ENCODE results near the gene SMG9. TPM values are rescaled to one million over a fixed set of nuclear protein-coding genes. Genes with fewer than 3 reads are reported as not detected.

Gene SMG9
- total RNA-seq, 2 experiments from 2014 or later = 69.1 to 71.0 TPM

GRCh38 chr19:43748685-43749084, 6.1 kb downstream of the SMG9 start:
- CTCF ChIA-PET = no interaction called here
- peaks cover 67% of the 10 kb centered on the region for H3K36me3 Mint-ChIP-seq (ENCODE audit: low read depth)

GRCh38 chr19:43748205-43748594, 6.6 kb downstream of the SMG9 start:
- POLR2A ChIA-PET = no interaction called here
- H3K27me3 Mint-ChIP-seq = no peaks in the 10 kb centered on the region
- DNase-seq = no peak
- CTCF ChIA-PET = interaction anchor here (1.4 kb wide), 1 partner anchor 61 kb away, joined by 4 read pairs; no protein-coding TSS in a partner anchor
- no peak overlapping the region for H3K27ac Mint-ChIP-seq
- H3K4me1 Mint-ChIP-seq = peaks cover 27% of the 10 kb centered on the region
- no peaks in the 10 kb centered on the region for H3K9me3 Mint-ChIP-seq
- peaks cover 69% of the 10 kb centered on the region for H3K36me3 Mint-ChIP-seq (ENCODE audit: low read depth)
- no peak overlapping the region for H3K4me3 Mint-ChIP-seq

More at GRCh38 chr19:43748685-43749084, 6.1 kb downstream of the SMG9 start:
- Mint-ChIP-seq H3K27me3 (no peaks in the 10 kb centered on the region), H3K4me3 (no peak overlapping the region), H3K27ac (no peak overlapping the region), H3K4me1 (peaks cover 32% of the 10 kb centered on the region), H3K9me3 (no peaks in the 10 kb centered on the region)
- no peak for DNase-seq
- POLR2A ChIA-PET = no interaction called here

DNA sequence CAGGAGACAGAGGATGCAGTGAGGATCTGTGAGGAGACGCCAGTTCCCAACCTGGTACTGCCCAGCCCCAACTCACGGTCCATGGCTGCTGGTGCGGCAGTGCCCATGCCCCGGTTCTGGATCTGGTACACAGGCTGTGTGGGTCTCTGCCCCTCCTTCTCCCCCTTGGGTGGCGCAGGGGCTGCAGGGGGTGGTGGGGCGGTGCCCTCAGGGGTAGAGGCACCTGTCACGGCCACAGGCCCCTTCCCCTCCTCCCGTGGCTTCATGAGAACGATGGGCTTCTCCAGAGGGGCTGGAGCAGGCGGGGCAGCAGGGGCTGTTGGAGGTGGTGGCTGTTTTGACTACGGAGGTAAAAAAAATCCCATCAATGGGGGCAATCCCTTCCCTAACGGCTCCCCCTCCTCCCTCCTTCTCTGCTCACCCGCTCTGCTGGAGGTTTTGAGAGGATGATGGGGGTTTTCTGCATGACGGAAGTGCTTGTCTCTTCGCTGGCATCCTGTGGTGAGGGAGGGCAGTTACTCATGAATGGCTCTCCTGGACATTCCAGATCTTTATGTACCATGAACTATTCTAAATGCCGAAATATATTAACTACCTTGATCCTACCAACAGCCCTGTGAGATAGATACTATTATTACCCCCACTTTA, 7.1 kb downstream of the SMG9 start:
- H3K36me3 Mint-ChIP-seq (ENCODE audit: low read depth) = peaks cover 69% of the 10 kb centered on the region
- no peak overlapping the region for H3K4me3 Mint-ChIP-seq
- no peaks in the 10 kb centered on the region for H3K9me3 Mint-ChIP-seq
- DNase-seq = no peak
- peaks cover 22% of the 10 kb centered on the region for H3K4me1 Mint-ChIP-seq
- H3K27me3 Mint-ChIP-seq = no peaks in the 10 kb centered on the region
- ChIA-PET POLR2A (no interaction called here), CTCF (interaction anchor here (0.6 to 1.4 kb wide), 2 partner anchors 62 to 268 kb away, joined by 4 read pairs; no protein-coding TSS in a partner anchor)
- H3K27ac Mint-ChIP-seq = no peak overlapping the region

DNA sequence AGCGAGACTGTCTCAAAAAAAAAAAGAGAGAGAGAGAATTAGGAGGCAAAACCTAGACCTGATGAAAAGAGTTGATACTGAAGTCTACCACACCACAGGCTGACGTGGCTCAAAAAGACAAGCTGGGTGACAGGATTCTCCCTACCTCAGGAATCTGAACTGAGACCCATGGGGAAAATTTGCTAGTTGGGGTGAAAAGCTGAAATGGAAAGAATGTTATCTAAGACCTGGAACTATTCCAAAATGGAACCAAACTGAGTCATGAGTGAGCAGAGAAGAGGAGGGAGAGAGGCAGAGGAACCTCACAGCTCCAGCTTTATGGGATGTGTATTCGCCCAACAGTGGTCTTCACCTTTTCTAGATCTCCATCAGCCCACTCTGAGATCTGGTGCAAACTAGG, 11.7 kb downstream of the SMG9 start:
- no peak overlapping the region for H3K27ac Mint-ChIP-seq
- no peaks in the 10 kb centered on the region for H3K9me3 Mint-ChIP-seq
- POLR2A ChIA-PET = no interaction called here
- no peaks in the 10 kb centered on the region for H3K27me3 Mint-ChIP-seq
- peaks cover 22% of the 10 kb centered on the region for H3K4me1 Mint-ChIP-seq
- H3K36me3 Mint-ChIP-seq (ENCODE audit: low read depth) = peaks cover 67% of the 10 kb centered on the region
- CTCF ChIA-PET = interaction anchor here (0.9 to 1.2 kb wide), 3 partner anchors 22 to 45 kb away, joined by 3 to 4 read pairs (median 3); no protein-coding TSS in a partner anchor
- no peak overlapping the region for H3K4me3 Mint-ChIP-seq
- no peak for DNase-seq

GRCh38 chr19:43741075-43741825, 13.5 kb downstream of the SMG9 start:
- Mint-ChIP-seq H3K36me3 (ENCODE audit: low read depth) (peaks cover 70% of the 10 kb centered on the region), H3K4me1 (peaks cover 20% of the 10 kb centered on the region), H3K27ac (no peak overlapping the region), H3K4me3 (no peak overlapping the region), H3K27me3 (no peaks in the 10 kb centered on the region), H3K9me3 (no peaks in the 10 kb centered on the region)
- ChIA-PET POLR2A (no interaction called here), CTCF (interaction anchor here (0.6 to 0.9 kb wide), 2 partner anchors 10 to 1354 kb away, joined by 3 read pairs; no protein-coding TSS in a partner anchor)
- DNase-seq = no peak

DNA sequence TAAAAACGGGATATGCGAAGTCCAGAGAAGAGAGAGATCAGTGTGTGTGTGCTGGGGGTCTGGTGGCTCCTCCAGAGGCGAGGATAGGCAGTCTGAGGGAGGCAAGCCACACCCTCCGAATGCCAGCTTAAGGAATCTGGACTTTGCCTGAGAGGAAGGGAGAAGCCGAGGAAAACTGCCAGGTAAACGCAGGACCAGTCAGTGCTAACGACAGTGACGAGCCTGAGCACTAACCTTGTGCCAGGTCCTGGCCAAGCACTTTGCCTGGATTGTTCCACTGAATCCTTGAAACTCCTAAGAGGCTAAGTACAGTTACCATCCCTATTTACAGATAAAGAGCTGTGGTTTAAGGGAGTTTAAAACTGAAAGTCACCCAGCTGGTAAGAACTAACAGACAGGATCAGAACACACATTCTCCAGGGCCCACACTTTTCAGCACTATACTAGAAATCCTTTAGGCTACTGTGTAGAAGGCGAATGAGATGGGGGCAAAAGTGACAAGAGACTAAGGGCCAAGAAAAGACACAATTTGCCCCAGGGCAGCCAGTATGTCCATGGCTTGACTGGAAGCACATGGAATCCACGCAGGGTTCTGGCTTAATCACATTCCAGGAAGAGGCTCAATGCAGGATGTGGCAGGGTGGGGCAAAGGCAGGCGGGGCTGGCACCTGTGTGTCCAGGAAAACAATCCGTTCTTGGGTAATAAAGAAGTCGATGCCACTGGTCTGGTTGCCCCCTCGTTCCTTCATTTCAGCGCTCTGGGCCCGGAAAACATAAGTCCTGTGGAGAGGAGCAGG, 15.1 kb downstream of the SMG9 start:
- ChIA-PET POLR2A (no interaction called here), CTCF (no interaction called here)
- H3K4me1 Mint-ChIP-seq = peaks cover 16% of the 10 kb centered on the region
- DNase-seq = no peak
- peak overlapping the region; percentile 47 for H3K27ac Mint-ChIP-seq
- H3K36me3 Mint-ChIP-seq (ENCODE audit: low read depth) = peaks cover 71% of the 10 kb centered on the region
- no peaks in the 10 kb centered on the region for H3K27me3 Mint-ChIP-seq
- no peak overlapping the region for H3K4me3 Mint-ChIP-seq
- no peaks in the 10 kb centered on the region for H3K9me3 Mint-ChIP-seq

DNA sequence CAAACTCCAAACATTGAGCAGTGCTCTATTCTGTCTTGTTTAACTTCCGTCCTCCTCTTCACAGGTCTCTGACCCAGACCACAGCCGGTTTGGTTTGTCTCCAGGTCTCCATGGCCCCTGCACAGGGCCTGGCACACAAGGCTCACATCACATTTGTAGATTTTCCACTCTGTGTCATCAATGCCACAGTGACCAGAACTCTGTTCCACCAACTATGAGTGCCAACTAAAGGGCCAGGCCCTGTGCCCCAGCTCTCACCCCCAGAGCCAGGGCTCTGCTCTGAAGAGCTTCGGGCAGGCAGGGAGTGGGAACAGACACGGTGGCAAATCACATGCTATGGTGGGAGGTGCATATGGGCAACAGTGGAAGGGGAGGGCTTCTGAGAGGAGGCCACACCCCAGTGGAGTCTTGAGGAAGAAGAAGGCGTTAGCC, 16.0 kb downstream of the SMG9 start:
- Mint-ChIP-seq H3K36me3 (ENCODE audit: low read depth) (peaks cover 64% of the 10 kb centered on the region), H3K4me3 (no peak overlapping the region), H3K9me3 (no peaks in the 10 kb centered on the region), H3K4me1 (peaks cover 16% of the 10 kb centered on the region), H3K27ac (peak overlapping the region; percentile 72), H3K27me3 (no peaks in the 10 kb centered on the region)
- DNase-seq = no peak
- ChIA-PET CTCF (no interaction called here), POLR2A (no interaction called here)

DNA sequence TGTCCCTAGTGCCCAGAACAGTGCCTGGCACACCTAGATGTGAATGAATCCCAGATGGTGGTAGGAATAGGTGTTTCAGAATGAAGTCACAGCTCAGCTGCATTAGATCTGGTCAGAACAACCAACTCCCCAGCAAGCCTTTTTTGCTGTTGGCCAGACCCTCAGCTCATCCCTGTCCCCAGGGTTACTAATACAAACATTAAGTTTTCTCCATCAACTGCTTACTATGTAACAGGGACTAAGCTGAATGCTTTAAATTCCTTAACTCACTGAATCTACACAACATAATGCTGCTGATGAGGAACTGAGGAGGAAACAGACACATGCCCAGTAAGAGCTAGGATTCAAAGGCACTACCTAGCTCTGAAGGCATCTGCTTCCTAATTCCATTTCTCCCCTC, 18.8 kb downstream of the SMG9 start:
- no peak overlapping the region for H3K27ac Mint-ChIP-seq
- peaks cover 16% of the 10 kb centered on the region for H3K4me1 Mint-ChIP-seq
- H3K27me3 Mint-ChIP-seq = no peaks in the 10 kb centered on the region
- POLR2A ChIA-PET = no interaction called here
- no peak for DNase-seq
- H3K9me3 Mint-ChIP-seq = no peaks in the 10 kb centered on the region
- peaks cover 67% of the 10 kb centered on the region for H3K36me3 Mint-ChIP-seq (ENCODE audit: low read depth)
- CTCF ChIA-PET = interaction anchor here (1.2 to 1.3 kb wide), 4 partner anchors 9 to 181 kb away, joined by 3 to 5 read pairs (median 5); no protein-coding TSS in a partner anchor
- no peak overlapping the region for H3K4me3 Mint-ChIP-seq

- CTCF ChIA-PET = interaction anchor here (1.1 to 1.3 kb wide), 2 partner anchors 10 to 67 kb away, joined by 3 to 5 read pairs; no protein-coding TSS in a partner anchor
- Mint-ChIP-seq H3K4me3 (no peak overlapping the region), H3K36me3 (ENCODE audit: low read depth) (peaks cover 63% of the 10 kb centered on the region), H3K27ac (no peak overlapping the region), H3K9me3 (no peaks in the 10 kb centered on the region), H3K4me1 (peaks cover 9% of the 10 kb centered on the region), H3K27me3 (no peaks in the 10 kb centered on the region)
- DNase-seq = no peak
- POLR2A ChIA-PET = no interaction called here
Measured at GRCh38 chr19:43735013-43735412, 19.7 kb downstream of the SMG9 start.

DNA sequence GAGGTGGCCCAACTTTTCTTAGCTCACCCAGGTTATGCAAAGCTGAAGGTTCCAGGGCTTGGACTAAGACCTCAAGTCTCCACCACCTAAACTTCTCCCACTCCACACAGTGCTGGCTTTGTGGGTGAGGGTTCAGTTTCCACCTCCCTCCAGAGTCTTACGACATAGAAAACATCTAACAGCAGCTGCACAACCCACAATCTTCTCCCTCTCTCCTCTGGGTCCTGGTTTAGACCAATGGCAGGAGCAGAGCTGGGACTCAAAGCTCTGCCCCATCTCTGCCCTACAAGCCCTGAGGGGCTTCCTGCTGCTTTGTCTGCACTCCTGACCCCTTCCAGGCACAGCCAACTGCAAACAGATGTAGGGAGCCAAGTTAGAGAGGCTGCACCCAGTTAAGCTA, 22.9 kb downstream of the SMG9 start:
- Mint-ChIP-seq H3K9me3 (no peaks in the 10 kb centered on the region), H3K36me3 (ENCODE audit: low read depth) (peaks cover 55% of the 10 kb centered on the region), H3K27me3 (no peaks in the 10 kb centered on the region), H3K4me1 (no peaks in the 10 kb centered on the region), H3K27ac (peak overlapping the region; percentile 5), H3K4me3 (no peak overlapping the region)
- CTCF ChIA-PET = interaction anchor here (0.9 to 1.6 kb wide), 4 partner anchors 11 to 35 kb away, joined by 3 to 5 read pairs (median 4); no protein-coding TSS in a partner anchor
- no peak for DNase-seq
- POLR2A ChIA-PET = no interaction called here

DNA sequence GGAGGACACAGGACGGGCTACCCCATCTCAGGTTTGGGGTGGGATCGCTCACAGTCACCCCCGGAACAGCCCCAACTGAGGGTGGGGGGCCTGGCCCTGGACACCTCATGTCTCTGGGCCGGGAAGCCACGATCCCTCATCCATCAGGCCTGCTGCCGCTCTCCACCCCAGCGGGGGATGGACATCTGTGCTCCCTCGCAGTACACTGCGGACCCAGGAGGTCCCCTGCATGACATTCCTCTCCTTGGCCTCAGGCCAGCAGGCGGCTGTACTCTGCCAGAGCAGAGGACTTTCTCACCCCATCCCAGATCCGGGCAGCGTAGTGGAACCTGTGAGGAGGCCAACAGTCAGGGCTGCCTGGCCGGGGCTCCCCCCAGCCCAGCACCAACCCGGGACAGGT, 23.4 kb downstream of the SMG9 start:
- no peaks in the 10 kb centered on the region for H3K9me3 Mint-ChIP-seq
- ChIA-PET CTCF (interaction anchor here (1.5 to 1.6 kb wide), 2 partner anchors 10 to 14 kb away, joined by 4 to 5 read pairs; no protein-coding TSS in a partner anchor), POLR2A (no interaction called here)
- H3K4me1 Mint-ChIP-seq = no peaks in the 10 kb centered on the region
- H3K27ac Mint-ChIP-seq = no peak overlapping the region
- H3K27me3 Mint-ChIP-seq = no peaks in the 10 kb centered on the region
- no peak overlapping the region for H3K4me3 Mint-ChIP-seq
- peaks cover 50% of the 10 kb centered on the region for H3K36me3 Mint-ChIP-seq (ENCODE audit: low read depth)
- no peak for DNase-seq

DNA sequence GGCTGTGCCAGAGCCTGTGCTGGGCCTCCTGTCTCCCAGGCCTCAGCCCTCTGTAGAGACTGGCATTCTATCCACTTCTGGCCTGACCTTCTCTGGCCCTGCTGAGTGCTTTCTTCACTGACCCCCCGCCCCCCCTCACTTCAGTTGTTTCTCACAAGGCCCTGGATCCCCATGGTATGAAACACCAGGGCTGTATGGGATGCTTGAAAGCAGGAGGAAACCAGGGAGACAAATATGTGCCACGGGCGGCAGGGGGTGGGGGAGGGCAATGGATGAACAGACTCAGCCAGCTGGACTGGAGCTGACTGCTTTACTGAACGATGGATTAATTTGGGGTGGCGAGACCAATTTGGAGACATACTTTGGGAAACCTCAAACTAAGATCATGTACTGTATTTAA, 24.8 kb downstream of the SMG9 start:
- CTCF ChIA-PET = interaction anchor here (0.7 kb wide), 1 partner anchor 12 kb away, joined by 3 read pairs; no protein-coding TSS in a partner anchor
- Mint-ChIP-seq H3K27me3 (no peaks in the 10 kb centered on the region), H3K9me3 (no peaks in the 10 kb centered on the region), H3K4me3 (no peak overlapping the region), H3K36me3 (ENCODE audit: low read depth) (peaks cover 39% of the 10 kb centered on the region), H3K4me1 (peaks cover 6% of the 10 kb centered on the region), H3K27ac (no peak overlapping the region)
- POLR2A ChIA-PET = no interaction called here
- no peak for DNase-seq

GRCh38 chr19:43727593-43727853, 27.2 kb downstream of the SMG9 start:
- ChIA-PET POLR2A (no interaction called here), CTCF (no interaction called here)
- DNase-seq = no peak
- Mint-ChIP-seq H3K27me3 (no peaks in the 10 kb centered on the region), H3K36me3 (ENCODE audit: low read depth) (peaks cover 28% of the 10 kb centered on the region), H3K9me3 (no peaks in the 10 kb centered on the region), H3K4me1 (peaks cover 6% of the 10 kb centered on the region), H3K27ac (no peak overlapping the region), H3K4me3 (no peak overlapping the region)

All from activated CD4-positive, alpha-beta T cell treated with anti-CD3 and anti-CD28 coated beads, Interleukin-2, amount 10 ng/mL, durations not matched to agents 7 days and 5 days (primary cell).